Stomach (tissue), 4 donors: ENCODE measurements around the gene BORCS6.

ENCODE experiments used
- CTCF ChIP-seq, 7 experiments: fragments of 450-650 bp in 4 of 7; fragments of 200-600 bp in 3 of 7; sonication (generic) in 3 of 7; IDR thresholded peaks; one replicate each; pipeline ENCODE4 v1.5.1; 2016 to 2019; ENCODE audit warnings: antibody characterized with exemption in 7 of 7, control low read depth in 2 of 7, mild to moderate bottlenecking in 1 of 7
- EP300 ChIP-seq: sonication (generic); formaldehyde crosslinking; IDR thresholded peaks from one replicate; pipeline ENCODE4 v1.6.1; 2017; ENCODE audit warnings: antibody characterized with exemption
- POLR2AphosphoS5 ChIP-seq, 3 donors: sonication (generic); formaldehyde crosslinking; IDR thresholded peaks; one replicate each; pipeline ENCODE4 v1.6.1; 2016; ENCODE audit warnings: antibody characterized with exemption in 3 of 3

- TF ChIP-seq CTCF (IDR thresholded peaks at IDR 0.05) (no peak), EP300 (no peak), POLR2AphosphoS5 (IDR thresholded peaks at IDR 0.05) (no peak)
Measured at GRCh38 chr17:8144401-8145231, 45.4 kb downstream of the BORCS6 start.
